Dedifferentiated amniotic fluid mesenchymal stem cell (primary cell): ENCODE measurements around the gene GOLGA6C.
"Not testable (repeated sequence)": the region's sequence is repeated elsewhere in the genome, so short reads cannot be mapped to it uniquely, and the experiment has no call there.

ENCODE experiments used
- DNase-seq: peaks from one replicate; pipeline ENCODE4 v3.0.0-alpha.2; 2016; ENCODE audit errors: extremely low spot score

The GOLGA6C gene

DNA sequence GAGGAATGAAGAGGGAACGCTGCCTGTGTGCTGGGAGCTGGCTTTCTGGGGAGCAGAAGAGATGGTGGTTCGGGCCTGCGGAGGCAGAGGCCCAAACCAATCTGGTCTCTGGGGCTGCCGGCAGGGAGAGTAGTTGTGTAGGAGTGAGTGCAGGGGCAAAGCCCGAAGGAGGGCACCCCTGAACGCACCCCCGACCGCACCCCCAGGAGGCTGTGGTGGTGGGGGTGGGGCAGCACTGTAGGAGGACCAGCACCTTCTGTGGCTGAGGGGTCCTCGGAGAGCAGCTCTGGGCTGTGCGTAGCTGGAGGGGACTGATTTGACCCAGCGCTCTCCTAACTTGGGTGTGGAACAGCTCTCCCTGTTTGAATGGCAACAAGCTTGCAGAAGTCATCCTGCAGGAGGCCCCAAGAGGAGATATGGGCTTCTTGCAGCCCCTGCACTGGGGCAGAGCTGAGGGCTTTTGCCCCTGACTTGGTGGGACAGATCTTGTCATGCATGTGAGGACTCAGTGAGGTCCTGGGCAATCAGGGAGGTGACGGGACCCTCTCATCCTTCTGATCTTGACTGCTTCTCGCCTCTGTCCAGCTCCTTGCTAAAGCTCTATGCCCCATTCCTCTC lies 30.4 kb upstream of the GOLGA6C start:
- DNase-seq: no peak

DNA sequence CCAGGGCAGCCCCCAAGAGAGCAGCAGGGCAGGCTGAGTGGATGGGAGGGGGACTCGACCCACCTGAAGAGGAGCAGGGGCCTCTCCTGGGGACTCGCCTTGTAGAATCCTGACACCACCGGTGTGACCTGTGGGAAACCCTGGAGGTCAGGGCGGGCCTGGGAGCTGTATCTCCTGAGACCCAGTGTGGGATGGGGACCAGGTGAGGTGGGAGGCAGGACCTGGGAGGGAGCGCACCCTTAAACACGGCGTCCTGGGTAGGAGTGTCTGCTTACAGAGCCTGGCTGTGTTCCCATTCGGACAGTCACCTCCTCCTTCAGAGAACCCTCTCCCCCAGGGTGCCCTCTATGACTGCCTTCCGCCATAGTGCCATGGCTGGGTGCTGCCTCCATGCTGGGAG lies 29.3 kb upstream of the GOLGA6C start:
- DNase-seq: no peak

DNA sequence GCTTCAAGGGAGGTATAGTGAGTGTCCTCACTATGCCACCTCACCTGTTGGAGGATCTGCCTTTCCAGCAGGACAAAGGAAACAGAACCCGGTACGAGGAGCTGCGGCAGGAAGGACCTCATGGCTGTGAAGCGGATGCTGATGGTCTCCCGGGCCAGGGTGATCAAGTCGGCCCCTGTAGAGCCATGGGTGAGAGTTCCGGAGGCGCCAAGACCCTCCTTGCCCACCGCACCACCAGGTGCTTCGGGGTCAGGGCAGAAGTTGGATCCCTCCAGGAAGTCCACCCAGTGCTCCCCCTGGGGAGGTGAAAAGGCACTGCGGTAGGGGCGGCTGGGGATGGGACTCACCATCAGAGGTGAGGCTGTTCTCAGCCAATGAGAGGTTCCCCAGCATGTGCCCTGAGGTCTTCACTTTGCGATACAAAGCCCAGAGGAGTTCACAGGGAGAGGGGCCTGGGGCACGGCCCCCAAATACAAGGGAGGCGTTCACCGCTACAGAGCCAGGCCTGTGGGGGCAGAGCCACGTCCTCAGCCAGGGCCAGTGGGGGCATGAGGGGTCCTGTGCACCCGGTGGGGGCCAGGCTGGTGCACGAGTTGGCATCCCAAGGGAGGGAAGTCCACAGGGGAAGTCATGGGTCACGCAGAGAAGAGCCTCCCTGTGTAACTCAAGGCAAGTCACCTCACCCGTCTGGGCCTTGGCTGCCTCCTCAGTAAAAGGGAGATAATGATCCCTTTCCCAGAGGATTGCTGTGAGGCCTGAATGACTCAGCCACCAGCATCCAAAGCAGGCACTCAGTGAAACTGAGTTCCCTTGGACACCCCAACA lies 28.7 kb upstream of the GOLGA6C start:
- no peak for DNase-seq

DNA sequence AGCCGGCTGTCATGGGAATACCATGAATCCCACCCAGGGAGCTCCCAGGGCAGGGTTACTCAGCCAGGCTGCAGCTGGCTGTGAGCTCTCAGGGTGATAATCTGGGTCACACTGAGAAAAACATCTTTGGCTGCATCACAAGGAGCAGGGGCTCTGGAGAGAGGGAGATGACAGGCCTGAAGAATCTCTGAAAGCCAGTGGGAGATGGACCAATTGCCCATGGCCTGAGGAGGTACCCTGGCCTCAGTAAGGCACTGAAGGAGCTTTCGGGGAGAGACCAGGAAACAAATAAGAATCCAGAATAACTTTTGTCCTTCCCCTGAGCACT lies 28.2 kb upstream of the GOLGA6C start:
- DNase-seq: no peak

DNA sequence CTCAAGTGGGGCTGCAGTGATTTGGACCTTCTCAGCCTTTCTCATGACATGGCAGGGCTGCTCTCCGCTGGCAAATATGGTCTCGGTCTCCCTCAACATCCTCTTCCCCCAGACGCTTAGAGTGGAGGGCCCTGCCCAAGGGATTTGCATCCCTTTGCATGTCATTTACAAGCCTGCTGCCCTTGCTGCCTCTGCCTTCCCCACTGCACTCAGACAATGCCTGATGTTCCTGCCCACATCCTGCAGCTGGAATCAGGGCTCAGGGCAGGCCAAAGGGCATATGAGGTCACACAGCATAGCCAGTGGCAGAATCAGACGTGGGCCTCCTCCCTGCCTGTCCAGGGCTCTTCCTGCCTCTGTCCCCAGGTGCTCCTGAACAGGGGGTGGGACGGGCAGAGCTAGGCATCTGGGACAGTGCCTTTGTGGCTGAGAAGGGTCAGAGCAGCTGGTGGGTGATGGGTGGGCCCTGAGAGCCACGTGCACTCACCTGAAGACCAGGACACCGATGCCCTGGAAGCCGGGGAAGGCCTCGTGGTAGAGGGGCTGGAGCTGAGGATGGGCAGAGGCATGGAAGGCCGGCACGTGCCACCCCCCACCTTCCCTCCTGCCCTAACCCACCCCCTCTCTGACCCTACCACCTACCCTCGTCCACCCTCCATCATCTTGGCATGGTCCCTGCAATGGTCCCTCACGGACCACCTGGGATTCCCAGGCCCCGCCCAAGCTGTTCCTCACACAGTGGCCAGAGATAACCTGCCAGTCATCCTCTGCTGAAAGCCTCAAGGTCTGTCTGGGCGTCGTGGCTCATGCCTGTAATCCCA lies 27.4 kb upstream of the GOLGA6C start:
- DNase-seq: no peak

DNA sequence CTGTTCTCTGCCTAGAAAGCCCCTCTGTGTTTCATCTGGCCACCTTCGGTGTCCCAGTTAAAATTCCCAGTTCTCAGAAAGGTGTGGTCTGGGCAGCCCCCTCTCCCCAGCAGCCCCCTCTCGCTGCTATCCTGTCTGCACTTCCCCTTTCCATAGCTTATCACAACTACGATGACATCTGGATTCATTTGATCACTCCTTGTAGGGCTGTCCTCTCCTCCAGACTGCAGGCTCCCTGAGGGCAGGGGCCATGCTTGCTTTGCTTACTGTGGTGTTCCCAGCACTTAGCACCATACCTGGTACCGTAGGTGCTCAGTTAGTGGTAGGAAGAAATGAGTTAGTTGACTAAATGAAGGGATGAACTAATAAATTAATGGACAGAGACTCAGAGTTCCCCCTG lies 26.3 kb upstream of the GOLGA6C start:
- no peak for DNase-seq

DNA sequence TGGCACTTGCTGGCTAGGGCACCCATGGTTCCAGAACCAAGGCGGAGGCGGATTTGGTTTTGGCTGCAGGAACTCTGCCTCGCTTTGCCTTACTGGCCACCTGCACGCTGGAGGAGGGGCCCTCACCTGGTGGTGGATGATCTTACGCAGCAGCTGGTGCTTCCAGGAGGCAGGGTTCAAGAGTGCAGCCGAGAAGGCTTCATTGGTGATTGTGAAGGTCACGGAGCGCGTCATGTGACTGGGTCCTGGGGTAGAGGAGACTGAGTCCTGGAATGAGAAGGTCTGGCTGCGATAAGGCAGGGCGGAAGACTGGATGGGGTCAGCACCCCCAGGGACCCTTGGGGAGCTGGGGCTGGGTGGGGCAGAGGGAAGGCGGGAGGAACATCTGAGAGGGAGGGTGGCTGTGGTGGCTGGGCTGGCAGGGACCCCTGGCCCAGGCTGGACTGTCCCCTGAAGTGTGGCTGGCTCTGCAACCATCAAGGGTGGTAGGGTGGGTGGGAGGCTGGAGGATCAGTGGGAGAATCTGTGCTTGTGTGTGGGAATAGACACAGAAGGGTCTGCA lies 25.8 kb upstream of the GOLGA6C start:
- no peak for DNase-seq

DNA sequence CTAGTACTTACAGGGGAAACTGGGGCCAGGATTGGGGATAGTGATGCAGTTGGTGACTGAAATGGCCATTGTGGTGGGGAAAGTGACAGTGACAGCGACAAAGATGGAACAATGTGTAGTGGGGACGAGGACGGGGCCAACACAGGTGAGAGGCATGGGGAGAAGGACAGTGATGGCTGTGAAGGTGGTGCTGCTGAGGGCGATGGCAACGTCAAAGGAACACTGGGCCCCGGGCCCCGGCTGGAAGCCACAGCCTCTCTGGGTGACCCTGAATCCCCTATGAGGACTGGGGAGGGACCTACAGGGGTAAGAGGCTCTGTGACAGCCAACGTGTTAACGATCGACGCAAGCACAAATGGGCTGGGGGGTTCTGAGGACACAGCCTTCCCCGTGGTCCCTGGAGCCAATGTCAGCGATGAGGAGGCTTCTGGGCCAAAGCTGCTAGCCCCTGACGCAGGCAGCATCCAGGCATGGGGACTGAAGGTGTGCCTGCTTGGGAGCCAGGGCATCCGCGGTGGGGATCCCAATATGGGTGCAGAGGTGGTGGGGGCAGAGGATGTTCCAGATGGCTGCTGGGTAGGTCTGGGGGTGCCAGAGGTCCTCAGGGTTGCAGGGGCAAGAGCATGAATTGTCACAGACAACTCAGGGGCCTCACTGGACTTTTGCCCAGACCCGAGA lies 25.2 kb upstream of the GOLGA6C start:
- DNase-seq: no peak

DNA sequence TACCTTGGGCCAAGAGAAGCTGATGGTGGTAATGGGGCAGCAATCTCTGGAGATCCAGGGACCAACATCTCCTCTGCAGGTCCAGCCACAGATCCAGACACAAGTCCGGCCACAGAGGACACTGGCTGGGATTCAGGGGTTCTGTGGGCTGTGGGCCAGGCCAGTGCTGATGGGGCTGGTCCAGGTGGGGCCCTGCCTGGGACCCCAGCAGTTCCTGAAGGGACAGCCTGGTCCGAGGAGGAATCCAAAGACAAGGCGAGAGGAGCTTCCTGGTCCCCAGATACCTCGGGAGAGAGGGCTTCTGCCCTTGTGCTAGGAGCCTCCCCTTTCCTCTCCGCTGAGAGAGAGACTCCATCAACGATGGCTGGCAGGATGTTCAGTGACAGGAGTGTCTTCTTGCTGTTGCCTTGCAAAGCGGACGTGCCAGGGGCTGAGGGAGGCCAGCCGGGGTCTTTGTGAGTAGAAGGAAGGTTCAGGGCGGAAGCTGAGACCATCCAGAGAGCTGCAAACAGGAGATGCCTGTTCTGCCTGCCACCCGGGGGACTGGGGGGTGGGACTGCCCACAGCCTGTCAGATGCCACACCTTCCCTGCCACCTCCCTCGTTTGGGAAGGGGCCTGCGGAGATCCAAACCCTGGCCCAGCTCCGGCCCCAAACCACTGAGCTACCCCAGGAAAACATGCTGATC lies 24.5 kb upstream of the GOLGA6C start:
- DNase-seq: no peak

DNA sequence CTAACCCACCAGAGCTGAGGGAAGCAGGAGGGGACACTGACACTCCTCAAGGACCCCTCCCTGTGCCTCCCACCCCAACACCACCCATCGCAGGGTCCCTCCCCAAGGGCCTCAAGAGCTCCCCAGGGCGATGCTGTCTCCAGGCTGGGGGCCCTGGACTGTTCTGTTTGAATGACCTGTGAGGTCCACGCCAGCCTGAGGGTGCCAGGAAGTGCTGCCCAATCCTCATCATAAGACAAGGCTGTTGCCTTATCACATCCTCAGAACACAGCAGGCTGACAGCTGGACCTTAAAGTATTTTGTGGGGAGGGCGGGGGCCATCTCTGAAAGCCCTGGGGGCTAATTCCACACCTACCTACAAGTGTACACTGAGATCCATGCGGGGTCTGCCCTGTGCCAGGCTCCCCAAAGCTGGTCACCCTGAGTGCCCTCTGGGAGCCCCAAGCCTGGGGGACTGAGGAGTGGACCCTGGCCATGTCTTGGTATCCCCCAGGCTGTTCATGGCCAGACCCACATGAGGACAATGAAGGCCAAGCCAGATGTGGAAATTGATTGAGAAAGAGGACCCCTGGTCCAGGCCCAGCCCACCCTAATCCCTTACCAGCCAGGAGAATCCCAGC lies 23.8 kb upstream of the GOLGA6C start:
- no peak for DNase-seq

DNA sequence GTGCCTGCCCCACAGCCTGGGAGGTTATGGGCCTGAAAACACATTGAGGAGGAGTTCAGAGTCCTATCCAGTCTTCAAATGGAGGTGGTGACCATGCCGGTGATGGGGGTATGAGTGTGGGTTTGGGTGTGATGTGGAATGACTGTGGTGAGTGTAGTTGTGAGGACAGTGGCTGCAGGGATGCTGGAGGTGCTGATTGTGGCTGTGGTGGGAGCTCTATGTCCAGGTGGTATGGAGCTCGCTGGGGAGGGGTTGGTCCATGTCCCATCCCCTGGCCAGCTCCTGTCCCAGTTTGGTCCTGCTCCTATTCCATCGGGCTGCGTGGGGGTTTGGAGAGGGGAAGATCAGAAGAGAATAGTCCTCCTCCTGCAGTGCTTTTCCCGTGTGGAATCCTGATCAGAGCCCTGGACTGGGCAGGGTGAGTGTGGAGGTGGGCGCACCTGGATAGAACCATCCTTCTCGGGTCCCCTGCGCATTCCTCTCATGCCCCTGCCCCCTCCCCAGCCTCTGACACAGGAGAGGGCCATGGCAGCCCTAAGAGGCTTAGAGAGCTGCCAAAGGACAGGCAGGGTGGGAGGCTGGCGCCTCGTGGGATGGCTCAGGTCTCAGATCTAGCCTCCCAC lies 23.0 kb upstream of the GOLGA6C start:
- no peak for DNase-seq

DNA sequence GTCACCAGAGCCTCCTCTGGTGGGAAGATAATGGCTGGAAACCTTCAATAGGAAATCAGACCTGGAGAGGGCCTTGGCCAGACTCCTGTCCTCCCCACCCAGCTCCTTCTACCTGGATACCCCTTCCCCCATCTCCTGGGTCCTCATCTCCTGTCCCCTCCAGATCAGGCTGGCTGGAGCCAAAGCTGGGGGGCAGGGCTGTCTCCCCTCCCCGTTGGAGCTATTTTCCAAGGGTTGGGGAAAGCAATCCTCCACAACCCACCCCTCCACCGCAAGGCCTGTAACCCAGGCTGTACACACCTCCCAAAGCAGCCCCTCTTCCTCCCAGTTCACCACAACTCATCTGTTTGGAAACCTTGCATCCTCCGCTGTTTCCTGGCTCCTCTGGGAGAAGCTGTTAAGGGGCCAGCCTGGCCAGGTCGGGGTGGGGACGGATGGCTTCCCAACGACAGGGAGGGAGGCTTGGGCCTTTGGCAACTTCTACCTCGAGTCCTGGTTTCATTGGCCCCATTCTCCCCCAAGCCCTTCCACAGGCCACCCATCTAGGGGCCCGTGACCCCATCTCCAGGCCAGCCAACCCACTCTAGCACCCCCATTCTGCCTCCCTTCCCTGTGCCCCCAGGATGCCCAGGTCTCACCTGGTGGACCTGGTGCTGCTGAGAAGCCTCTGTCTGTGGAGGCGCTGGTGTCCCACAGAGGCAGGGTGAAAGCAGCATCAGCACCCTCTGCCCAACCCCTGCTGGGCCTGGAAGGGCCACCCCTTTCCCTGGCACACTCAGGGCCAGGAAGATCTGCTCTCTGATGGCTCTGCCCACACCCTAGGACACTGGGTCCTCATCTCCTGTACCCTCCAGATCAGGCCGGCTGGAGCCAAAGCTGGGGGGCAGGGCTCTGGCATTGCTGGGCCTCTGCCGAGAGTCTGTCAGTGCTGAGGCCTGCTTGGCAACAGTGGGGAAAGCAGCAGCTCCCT lies 22.1 kb upstream of the GOLGA6C start:
- no peak for DNase-seq

DNA sequence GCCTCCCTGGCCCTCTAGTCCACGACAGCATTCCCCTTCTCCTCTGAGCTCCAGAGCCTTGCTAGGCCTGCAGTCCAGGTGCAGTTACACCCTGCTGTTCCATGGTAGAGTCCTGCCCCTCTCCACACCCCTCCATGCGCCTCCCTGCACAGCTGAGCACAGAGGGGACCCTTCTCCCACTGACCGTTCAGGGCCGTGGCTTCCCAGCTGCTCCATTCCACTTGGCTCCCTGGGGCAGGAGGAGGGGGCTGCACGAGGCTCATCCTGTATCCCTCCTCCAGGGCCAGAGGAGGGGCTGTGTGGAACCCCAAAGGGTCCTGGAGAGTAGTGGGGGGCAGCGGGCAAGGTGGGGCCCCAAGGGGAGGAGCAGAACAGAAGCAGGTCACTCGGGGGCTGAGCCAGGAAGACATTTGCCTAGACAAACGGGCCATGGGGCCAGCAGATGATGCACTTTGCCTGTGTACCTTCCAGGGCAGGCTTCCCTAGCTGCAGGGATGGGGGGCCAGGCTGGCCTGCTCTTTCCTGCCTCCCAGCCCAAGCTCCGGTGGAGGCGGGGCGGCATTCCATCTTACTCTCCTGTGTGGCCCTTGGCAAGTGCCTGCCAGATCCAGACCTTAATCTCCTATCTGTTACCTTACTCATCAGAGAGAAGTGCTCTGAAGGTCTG lies 20.7 kb upstream of the GOLGA6C start:
- no peak for DNase-seq

DNA sequence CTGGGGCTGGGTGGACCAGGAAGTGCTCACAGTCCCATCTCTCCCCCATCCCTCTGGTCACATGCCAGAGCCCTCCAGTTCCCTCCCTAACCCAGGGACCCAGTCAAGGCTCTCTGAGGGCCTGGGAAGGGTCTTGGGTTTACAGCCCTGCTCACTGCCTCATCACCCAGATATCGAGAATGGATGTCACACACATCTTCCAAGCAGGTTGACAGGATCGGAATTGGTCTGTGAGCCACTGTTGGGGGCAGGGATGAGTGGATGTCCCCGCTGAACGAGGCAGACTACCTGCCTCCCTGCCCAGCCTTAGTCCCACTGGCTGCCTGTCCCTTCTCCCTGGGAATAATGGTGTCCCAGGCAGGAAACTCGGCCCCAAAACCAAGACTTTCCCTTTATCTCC lies 20.0 kb upstream of the GOLGA6C start:
- no peak for DNase-seq

DNA sequence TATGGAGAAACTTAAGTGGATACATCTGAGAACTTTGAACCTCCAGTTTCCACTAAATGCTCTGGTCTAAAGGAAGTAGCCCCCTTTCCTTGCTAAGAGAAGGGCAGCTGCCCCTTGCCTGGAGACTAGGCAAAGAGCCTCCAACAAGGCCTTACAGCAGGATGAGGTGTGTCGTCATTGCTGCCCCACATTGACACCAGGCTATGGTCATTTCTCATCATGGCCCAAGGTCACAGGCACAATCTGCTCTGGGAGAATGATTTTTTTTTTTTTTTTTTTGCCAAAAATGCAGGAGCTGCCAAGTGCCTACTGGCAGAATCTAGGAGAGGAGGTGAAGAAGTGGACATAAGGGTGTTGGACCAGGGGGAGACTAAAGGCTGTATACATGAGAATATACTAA lies 12.4 kb upstream of the GOLGA6C start:
- not testable (repeated sequence) for DNase-seq

DNA sequence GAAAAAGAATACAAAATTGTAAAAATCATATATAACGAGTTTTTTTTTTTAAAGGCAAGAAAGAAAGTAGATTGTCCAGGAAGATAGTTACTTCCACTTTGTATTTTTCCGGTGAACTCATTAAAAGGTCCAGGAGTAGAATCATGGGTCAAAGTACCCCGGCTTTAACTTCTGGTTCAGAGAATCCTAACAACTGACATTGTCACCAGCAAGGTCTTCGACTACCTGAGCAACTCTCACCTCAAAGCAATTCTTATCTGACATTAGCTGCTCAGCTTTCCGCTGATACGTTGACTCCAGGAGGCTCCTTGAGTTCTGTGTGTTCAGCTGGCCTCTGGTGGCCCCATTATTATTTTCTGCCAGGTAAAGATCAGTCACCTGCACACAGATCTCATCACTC lies 9.1 kb upstream of the GOLGA6C start:
- DNase-seq: not testable (repeated sequence)

DNA sequence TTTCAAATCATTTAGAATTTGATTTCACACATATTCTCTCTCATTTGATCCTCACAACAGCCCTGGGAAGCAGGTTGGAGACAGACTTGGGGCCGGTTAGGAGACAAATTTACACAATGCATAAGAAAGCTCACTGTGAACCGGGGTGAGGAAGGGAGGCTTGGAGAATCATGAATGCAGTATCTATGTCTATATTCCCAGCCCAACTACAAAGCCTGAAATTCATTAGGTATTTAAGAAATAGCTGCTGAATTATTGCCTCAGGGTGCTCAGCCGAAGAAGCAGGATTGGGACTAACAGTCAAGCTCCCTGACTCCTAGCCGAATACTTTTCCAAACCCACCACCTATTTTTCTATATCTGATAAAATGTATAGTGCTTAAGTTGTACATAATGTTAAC lies 8.4 kb upstream of the GOLGA6C start:
- DNase-seq: no peak

DNA sequence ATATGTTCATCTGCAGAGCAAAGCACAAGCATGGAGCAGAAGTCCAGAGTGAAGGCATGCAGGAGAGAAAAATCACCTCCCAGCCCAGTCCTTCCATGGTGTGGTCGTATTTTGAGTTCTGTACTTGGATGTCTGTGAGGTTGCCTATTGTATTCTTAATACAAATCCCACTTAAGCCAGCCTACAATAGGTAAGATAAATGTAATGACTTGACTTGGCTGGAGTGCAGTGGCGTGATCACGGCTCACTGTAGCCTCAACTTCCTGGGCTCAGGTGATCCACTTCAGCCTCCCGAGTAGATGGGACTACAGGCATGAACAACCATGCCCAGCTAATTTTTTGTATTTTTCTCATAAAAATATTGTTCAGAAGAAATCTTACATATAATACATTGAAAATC lies 6.8 kb upstream of the GOLGA6C start:
- not testable (repeated sequence) for DNase-seq

DNA sequence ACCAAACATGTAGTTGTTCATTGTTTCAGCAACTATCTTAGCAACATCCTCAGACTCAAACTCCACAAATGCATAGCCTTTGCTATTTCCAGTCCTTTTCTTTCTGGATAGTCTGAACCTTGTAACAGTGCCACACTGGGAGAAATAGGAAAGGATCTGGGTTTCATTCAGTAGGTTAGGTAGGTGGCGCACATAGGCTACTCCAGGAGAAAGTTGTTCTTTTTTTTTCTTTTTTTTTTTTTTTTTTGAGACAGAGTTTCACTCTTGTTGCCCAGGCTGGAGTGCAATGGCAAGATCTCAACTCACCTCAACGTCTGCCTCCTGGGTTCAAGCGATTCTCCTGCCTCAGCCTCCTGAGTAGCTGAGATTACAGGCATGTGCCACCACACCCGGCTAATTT lies 5.8 kb upstream of the GOLGA6C start:
- DNase-seq: not testable (repeated sequence)
